ENCODE data around the gene TAC4.

DNA sequence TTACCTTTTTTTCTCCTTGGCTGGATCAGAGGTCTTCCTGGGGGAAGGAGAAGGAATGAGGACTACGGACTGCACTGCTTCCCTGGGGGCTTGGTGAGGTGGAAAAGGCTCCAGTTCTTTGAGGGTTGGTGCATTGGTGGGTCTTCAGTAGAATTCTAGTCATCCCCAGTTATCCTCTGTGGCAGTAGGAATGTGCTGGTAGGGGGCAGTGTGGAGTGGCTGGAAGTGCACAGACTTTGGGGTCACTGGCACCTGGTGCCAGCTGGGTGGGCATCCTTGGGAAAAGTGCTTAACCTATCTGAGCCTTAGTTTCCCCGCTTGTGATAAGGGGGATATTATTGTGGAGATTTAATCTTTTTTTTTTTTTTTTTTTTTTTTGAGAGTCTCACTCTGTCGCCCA lies 6.3 kb downstream of the TAC4 start:
- TF ChIP-seq POLR2AphosphoS5 (IDR thresholded peaks at IDR 0.05; ENCODE audit: low read depth, low read length) (no peak), POLR2A (IDR thresholded peaks at IDR 0.05; ENCODE audit: low read depth, low read length) (no peak), POU2F2 (IDR thresholded peaks at IDR 0.05; ENCODE audit: low read depth, low read length) (no peak), TAF1 (IDR thresholded peaks at IDR 0.05; ENCODE audit: low read depth, low read length) (no peak), SPI1 (IDR thresholded peaks at IDR 0.05; ENCODE audit: low read depth, low read length) (no peak)

Data from GM12891 (cell line).